Activated CD8-positive, alpha-beta memory T cell treated with anti-CD3 and anti-CD28 coated beads for 1 hour (primary cell): ENCODE data around the gene MMP24.
"Not testable (repeated sequence)": the region's sequence is repeated elsewhere in the genome, so short reads cannot be mapped to it uniquely, and the experiment has no call there.

ENCODE experiments used
- DNase-seq, 2 donors: peaks; one replicate each; pipeline ENCODE4 v3.0.0-alpha.2; 2020; ENCODE audit warnings: low read depth in 1 of 2; ENCODE audit errors: extremely low read depth in 1 of 2

MMP24 gene

GRCh38 chr20:35253010-35253409, 26.5 kb downstream of the MMP24 start:
- DNase-seq = no peak

- DNase-seq = no peak
These were observed 28.0 kb downstream of the MMP24 start for GRCh38 chr20:35254448-35254999.

GRCh38 chr20:35257175-35257909, 30.9 kb downstream of the MMP24 start:
- no peak for DNase-seq

GRCh38 chr20:35260426-35260825, 33.9 kb downstream of the MMP24 start:
- no peak for DNase-seq

GRCh38 chr20:35262321-35262720, 35.8 kb downstream of the MMP24 start:
- not testable (repeated sequence) for DNase-seq

GRCh38 chr20:35262731-35263531, 36.4 kb downstream of the MMP24 start:
- DNase-seq = not testable (repeated sequence)

GRCh38 chr20:35263532-35264341, 37.2 kb downstream of the MMP24 start:
- DNase-seq = no peak

- no peak for DNase-seq
These were observed 38.3 kb downstream of the MMP24 start for GRCh38 chr20:35264755-35265154.

GRCh38 chr20:35267092-35267491, 40.6 kb downstream of the MMP24 start:
- DNase-seq = no peak

GRCh38 chr20:35269055-35269781, 42.7 kb downstream of the MMP24 start:
- DNase-seq = no peak

- DNase-seq = no peak
These were observed 43.8 kb downstream of the MMP24 start for GRCh38 chr20:35270021-35270902.

GRCh38 chr20:35271073-35271882, 44.8 kb downstream of the MMP24 start:
- no peak for DNase-seq

GRCh38 chr20:35271904-35272303, 45.4 kb downstream of the MMP24 start:
- DNase-seq = no peak

- no peak for DNase-seq
These were observed 47.1 kb downstream of the MMP24 start for GRCh38 chr20:35273449-35274171.

- no peak for DNase-seq
These were observed 47.9 kb downstream of the MMP24 start for GRCh38 chr20:35274172-35275092.

- no peak for DNase-seq
These were observed 49.3 kb downstream of the MMP24 start for GRCh38 chr20:35275741-35276251.

- DNase-seq = no peak
These were observed 49.9 kb downstream of the MMP24 start for GRCh38 chr20:35276408-35276807.
